ENCODE data around the gene JKAMP.
"Not testable (repeated sequence)": the region's sequence is repeated elsewhere in the genome, so short reads cannot be mapped to it uniquely, and the experiment has no call there.

JKAMP gene

DNA sequence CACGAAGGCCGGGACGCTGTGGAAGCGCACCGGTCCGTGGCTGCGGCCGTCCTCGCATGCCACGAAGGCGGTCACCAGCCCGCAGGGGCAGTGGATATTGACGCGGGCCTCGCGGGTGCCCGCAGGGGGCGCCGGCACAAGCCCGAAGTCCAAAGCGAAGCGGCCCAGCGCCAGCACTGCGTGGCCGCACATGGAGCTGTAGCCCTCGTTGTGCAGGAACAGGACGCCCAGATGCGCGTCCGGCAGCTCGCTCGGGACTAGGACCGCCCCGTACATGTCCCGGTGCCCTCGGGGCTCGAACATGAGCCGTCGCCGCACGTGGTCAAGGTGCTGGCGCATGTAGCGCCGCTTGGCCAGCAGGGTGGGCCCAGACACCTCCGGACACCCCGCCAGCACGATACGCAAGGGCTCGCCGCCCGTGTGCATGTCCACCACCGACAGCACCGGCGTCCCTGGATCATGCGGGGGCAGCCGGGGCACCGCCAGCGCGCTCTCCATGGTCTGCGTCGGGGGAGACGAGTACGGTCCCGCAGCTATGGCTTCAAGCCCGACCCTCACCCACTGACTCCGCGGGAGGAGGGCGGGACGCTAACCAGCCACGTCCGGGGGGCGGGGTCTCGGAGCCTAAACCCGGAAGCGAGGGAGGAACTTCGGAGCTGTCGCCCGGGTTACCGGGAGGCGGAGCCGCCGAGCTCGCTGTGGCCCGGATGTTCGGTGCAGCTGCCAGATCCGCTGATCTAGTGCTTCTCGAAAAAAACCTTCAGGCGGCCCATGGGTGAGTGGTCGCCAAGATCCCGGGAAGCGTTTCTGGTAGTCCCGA lies at the start of gene JKAMP, which contains the start of gene L3HYPDH:
TSS of gene JKAMP (plus strand) at position 699 of the 820 bp plus-strand sequence. CDS start at position 772, 73 bp downstream.
TSS of gene L3HYPDH (minus strand) at position 590 of the 820 bp plus-strand sequence. CDS start at position 498, 92 bp downstream.
- DNase-seq (ENCODE audit: low read depth, low spot score) = peak; percentile 75

DNA sequence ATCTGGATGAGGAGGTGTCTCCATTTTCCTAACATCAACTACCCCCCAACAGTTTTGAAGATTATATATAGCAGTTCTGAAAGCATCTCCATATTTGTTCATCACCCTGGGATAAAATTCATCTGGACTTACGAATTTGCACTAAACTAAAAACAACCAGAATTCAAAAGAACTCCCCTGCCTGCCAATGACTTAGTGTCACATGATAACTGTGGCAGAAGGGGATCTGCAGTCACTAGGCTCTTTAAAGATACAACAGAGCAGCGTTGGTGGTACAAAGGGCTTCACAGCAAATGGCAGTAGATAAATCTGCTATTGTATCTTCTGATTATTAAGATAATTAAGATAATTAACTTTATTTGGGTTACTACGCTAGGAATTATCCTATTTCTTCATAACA lies 49.2 kb upstream of the JKAMP start:
- DNase-seq (ENCODE audit: low read depth, low spot score) = no peak

DNA sequence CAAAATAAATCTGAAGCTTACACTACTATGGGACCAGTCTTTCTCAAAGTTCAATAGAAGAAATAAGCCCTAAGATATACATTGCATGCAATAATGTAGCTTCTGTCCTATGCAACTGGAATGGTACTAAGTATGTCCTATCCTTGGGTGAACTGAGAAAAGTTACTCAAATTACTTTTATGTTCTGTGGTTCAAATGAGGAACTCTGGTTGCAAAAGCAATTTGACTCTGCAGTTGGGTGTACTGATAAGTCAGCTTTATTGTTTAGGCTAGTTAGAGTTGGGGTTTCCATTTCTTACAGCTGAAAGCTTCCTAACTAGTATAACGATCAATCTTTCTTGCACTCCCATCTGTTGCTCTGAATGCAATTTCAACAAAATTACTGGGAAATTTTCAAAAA lies 48.3 kb upstream of the JKAMP start:
- DNase-seq (ENCODE audit: low read depth, low spot score) = no peak

DNA sequence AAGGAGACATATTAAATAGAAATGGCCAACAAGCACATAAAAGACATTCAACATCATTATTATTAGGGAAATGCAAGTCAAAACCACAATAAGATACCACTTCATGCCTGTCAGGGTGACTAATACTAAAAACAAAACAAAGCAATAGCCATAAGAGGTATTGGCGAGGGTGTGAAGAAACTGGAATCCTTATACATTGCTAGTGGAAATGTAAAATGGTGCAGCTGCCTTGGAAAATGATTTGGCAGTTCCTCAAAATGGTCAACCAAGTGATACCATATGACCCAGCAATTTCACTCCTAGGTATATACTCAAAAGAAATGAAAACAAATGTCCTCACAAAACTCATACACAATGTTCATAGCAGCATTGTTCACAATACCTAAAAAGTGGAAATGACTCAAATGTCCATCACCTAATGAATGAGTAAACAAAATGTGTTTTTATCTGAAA lies 46.1 kb upstream of the JKAMP start:
- DNase-seq (ENCODE audit: low read depth, low spot score) = no peak

GRCh38 chr14:59439256-59439965 lies 44.9 kb upstream of the JKAMP start:
- DNase-seq (ENCODE audit: low read depth, low spot score) = no peak

DNA sequence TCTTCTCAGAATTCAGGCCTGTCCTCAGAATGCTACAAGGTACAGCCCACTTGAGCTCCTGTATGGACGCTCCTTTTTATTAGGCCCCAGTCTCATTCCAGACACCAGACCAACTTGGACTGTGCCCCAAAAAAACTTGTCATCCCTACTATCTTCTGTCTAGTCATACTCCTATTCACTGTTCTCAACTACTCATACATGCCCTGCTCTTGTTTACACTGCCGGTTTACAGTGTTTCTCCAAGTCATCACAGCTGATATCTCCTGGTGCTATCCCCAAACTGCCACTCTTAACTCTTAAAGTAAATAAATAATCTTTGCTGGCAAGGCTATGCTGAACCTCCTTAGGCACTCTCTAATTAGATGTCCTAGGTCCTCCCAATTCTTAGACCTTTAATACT lies 35.6 kb upstream of the JKAMP start:
- not testable (repeated sequence) for DNase-seq (ENCODE audit: low read depth, low spot score)

GRCh38 chr14:59450716-59451115 lies 33.6 kb upstream of the JKAMP start:
- no peak for DNase-seq (ENCODE audit: low read depth, low spot score)

- DNase-seq (ENCODE audit: low read depth, low spot score) = no peak
Measured at GRCh38 chr14:59451849-59452248, 32.5 kb upstream of the JKAMP start.

GRCh38 chr14:59454139-59454538 lies 30.2 kb upstream of the JKAMP start:
- DNase-seq (ENCODE audit: low read depth, low spot score) = no peak

GRCh38 chr14:59455411-59455810 lies 28.9 kb upstream of the JKAMP start:
- no peak for DNase-seq (ENCODE audit: low read depth, low spot score)

DNA sequence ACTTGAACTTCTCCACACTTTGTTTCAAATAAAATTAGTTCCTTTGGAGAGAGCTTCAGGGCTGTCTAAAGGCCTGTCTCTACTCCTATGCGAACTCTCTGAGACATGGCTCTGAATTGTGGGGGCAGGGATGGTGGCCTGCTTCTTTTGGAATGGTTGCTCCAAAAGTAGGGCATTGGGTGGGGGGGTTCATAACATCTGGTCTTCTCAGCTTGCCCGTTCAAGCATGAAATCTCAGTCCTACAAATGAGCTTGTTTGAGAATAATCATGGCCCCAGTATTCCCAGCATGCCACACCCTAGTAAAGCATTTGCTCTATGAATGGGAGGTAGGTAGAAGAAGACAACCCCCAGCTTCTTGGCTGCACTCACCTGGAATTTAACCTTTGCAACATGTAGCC lies 25.8 kb upstream of the JKAMP start:
- DNase-seq (ENCODE audit: low read depth, low spot score) = no peak

GRCh38 chr14:59460378-59460777 lies 23.9 kb upstream of the JKAMP start:
- DNase-seq (ENCODE audit: low read depth, low spot score) = no peak

GRCh38 chr14:59461891-59462290 lies 22.4 kb upstream of the JKAMP start:
- DNase-seq (ENCODE audit: low read depth, low spot score) = no peak

GRCh38 chr14:59463787-59464485 lies 20.4 kb upstream of the JKAMP start:
- no peak for DNase-seq (ENCODE audit: low read depth, low spot score)

DNA sequence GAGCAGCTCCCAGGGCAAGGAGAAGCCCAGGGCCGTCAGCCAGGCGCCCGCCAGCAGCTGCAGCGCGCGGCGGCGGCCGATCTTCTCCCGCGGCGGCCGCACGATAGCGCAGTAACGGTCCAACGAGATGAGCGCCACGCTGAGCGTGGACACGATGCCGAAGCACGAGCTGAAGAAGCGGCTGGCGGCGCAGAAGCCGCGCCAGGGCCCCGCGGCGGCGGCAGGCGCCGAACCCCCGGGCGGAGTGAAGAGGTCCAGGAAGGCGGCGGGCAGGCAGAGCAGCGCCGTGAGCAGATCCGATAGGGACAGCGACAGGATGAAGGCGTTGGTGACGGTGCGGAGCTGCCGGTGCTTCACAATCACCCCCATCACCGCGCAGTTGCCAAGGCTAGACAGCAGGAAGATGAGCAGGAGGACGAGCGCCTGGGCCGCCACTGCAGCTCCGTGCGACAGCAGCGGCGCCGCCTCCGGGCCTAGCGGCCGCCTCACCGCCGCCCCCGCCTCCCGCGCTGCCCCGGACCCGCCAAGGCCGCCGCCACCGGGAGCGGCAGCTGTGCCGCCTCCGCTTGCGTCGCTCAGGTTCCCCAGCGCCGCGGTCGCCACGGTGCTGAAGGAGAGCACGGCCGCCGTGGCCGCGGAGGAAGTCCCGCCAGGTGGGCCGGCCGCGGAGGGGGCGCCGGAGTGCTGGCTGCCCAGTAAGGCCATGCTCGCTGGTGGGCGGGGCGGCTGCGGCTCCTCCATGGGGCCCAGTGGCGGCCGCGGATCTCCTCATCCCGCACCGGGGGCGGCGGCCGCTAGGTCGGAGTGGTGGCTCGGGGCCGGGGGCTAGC lies 19.6 kb upstream of the JKAMP start:
- DNase-seq (ENCODE audit: low read depth, low spot score) = no peak

GRCh38 chr14:59465316-59466135 lies 18.8 kb upstream of the JKAMP start, which contains the start of gene GPR135:
GPR135 (minus strand) TSS chr14:59465380; CDS start chr14:59465226, 154 bp downstream.
- no peak for DNase-seq (ENCODE audit: low read depth, low spot score)

DNA sequence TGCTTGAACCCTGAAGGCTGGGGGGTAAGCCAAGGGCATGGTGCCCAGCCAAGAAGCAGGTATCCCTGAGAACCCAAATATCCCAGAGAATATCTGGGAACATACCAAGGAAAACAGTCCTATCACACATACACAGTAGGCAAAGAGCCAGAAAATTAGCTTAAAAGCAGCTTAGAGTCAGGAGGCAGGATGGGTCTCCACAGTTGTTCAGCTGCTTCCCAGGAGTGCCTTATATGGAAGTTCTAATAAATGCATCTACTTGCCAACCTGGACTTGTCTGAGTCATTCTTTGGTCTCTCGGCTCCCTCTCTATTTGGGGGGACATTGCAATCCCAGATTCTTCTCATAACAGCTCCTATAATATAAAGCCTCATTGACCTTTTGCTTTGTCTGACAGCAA lies 10.1 kb upstream of the JKAMP start:
- no peak for DNase-seq (ENCODE audit: low read depth, low spot score)

DNA sequence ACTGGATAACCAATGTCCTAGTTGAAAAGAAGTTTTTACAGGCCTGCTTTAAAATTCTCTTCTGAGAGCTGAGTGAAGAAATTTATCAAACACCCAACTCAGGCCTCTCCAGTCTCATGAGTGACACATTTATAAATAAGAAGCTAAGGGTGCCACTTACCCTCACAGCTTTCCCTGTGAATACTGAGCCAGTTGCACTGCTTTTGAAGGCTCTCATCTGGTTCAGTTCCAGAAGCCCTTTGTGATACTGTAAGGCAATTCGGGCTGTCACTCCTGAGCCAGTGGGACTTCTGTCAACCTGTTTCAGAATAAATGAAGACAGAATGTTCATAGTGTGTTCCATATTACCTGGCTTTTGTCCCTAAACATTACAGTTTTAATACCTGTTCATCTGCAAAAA lies 8.6 kb upstream of the JKAMP start:
- no peak for DNase-seq (ENCODE audit: low read depth, low spot score)

DNA sequence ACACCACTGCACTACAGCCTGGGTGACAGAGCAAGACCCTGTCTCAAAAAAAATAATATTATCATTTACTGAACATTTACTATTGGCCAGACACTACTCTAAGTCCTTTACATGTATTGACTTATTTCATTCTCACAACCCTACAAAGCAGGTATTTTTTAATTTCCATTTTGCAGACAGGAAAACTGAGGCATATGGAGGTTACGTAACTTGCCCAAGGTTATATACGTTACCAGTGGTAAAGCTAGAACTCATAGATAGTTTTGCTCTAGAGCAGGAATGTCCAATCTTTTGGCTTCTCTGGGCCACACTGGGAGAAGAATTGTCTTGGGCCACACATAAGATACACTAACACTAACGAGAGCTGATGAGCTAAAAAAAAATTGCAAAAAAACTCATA lies 5.8 kb upstream of the JKAMP start:
- DNase-seq (ENCODE audit: low read depth, low spot score) = no peak

DNA sequence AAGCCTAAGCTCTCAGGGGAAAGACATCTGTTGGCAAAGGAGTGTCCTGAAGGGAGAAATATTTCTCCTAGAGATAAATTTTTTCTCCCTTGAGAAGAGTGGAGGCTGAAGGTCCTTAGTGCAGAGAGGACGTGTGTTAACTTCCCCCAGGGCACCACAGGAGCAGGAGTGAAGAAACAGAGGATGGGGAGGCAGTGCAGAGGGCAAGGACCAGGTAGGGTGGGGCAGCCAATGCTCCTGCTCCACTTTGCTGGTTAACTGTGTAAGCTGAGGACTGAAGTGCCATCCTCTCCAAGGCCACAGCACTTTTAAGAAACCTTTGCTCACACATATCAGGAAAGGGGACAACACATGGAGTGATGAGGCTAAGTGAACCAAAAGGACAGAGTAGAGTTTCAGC lies 4.2 kb upstream of the JKAMP start:
- DNase-seq (ENCODE audit: low read depth, low spot score) = no peak

Data from iPS DF 19.7 (cell line).